RWPE1 (cell line): ENCODE measurements around the gene SFN.
A peak's percentile ranks its signal among the peaks of the same experiment; 100 is the strongest.
"Not testable (repeated sequence)": the region's sequence is repeated elsewhere in the genome, so short reads cannot be mapped to it uniquely, and the experiment has no call there.

Source experiments
- CTCF ChIA-PET: fragments of 350-600 bp; sonication (Branson Sonifier 250); formaldehyde crosslinking; extraction: SDS; loops from one replicate; lab custom pipeline; 2021; lab: Yijun Ruan, JAX
- POLR2A ChIA-PET: fragments of 400-600 bp; formaldehyde crosslinking; extraction: SDS; loops from one replicate; lab custom pipeline; 2020; ENCODE audit warnings: antibody characterized with exemption; ENCODE audit not compliant: low non-redundant PET; lab: Yijun Ruan, JAX
- DNase-seq: peaks from one replicate; pipeline ENCODE4 v3.0.0; 2012; ENCODE audit warnings: low spot score
- H3K27ac ChIP-seq: fragments of 450-650 bp; 2 replicates; pipeline ENCODE4 v1.5.1; 2017
- TF ChIP-seq, protein P1 (sequence below): fragments of 450-650 bp; conservative IDR thresholded peaks from 2 replicates; pipeline ENCODE4 v1.5.1; 2017; ENCODE audit warnings: low read depth, mild to moderate bottlenecking

The SFN gene

GRCh38 chr1:26831059-26831458, 31.9 kb upstream of the SFN start:
- H3K27ac ChIP-seq: no peak overlapping the region
- CTCF ChIA-PET: interaction anchor here (0.6 to 1.4 kb wide), 2 partner anchors 21 to 215 kb away, joined by 3 to 4 read pairs; no protein-coding TSS in a partner anchor
- POLR2A ChIA-PET: no interaction called here
- DNase-seq: no peak
- TF ChIP-seq, protein P1, sequence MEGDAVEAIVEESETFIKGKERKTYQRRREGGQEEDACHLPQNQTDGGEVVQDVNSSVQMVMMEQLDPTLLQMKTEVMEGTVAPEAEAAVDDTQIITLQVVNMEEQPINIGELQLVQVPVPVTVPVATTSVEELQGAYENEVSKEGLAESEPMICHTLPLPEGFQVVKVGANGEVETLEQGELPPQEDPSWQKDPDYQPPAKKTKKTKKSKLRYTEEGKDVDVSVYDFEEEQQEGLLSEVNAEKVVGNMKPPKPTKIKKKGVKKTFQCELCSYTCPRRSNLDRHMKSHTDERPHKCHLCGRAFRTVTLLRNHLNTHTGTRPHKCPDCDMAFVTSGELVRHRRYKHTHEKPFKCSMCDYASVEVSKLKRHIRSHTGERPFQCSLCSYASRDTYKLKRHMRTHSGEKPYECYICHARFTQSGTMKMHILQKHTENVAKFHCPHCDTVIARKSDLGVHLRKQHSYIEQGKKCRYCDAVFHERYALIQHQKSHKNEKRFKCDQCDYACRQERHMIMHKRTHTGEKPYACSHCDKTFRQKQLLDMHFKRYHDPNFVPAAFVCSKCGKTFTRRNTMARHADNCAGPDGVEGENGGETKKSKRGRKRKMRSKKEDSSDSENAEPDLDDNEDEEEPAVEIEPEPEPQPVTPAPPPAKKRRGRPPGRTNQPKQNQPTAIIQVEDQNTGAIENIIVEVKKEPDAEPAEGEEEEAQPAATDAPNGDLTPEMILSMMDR: no peak

DNA sequence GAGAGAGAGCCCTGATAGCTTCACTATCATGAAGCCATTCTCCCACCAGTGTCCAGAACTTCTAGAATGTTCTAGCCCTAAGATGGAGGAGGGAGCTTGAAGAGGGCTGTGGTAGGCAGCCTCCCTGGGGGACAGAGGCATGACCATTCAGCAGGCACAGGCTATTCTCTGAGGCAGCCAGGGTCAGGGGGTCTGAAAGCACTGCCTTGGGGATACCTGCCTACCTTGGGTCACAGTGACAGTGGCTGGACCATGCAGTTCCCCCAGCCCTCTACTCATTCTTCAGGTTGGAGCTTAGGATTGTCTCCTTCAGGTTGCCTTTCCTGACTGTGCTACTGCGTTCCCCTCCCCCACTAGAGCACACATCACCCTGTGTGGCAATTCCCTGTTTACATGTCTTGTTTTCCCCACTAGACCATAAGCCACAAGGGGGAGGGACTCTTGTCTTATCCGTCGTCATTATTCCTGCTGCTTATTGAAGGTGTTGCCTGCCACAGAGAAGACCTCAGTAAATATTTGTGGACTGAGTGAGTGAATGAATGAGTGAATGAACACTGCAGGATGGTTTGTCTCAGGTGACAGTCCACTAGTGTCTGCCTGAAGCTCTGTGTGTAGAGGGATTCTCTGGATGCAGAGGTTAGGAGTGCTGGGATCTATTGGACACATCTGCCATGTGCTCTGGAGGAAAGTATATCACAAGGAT, 31.3 kb upstream of the SFN start:
- DNase-seq: no peak
- TF ChIP-seq, protein P1: no peak
- H3K27ac ChIP-seq: peak overlapping the region; percentile 18; the same call in 1 of the 2 replicates
- ChIA-PET CTCF (interaction anchor here (0.9 kb wide), 1 partner anchor 20 kb away, joined by 3 read pairs; no protein-coding TSS in a partner anchor), POLR2A (no interaction called here)

DNA sequence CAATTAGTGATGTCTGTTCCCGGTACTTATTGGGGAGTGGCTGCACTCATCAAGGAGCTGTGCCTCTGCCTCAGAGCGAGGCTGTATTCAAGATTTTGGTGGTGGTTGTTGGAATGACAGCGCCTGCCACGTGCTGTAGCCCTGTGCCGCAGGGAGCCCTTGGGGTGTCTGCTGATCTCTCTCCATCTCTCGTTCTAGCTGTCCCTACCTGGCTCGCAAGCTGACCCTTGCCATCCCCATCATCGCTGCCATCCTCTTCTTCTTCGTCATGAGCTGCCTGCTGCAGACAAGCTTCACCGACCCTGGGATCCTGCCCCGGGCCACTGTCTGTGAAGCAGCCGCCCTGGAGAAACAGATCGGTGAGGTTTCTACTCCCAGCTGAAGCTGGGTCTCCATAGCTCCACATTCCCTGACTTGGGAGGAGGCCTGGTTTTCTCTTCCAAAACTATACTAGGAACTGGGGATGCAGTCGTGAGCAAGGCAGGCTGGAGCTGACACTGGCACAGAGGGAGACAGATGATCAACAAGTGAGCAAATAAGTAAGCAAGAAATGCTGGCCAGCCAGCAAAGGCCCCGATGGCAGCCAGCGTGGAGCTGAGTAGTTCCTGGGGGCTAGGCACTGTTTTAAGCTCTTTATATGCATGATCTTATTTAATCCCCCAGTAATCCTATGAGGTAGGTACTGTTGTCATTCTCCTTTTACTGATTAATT, 30.5 kb upstream of the SFN start:
- no peak for DNase-seq
- peak overlapping the region; percentile 18 for H3K27ac ChIP-seq
- TF ChIP-seq, protein P1: no peak
- ChIA-PET CTCF (interaction anchor here (0.9 kb wide), 1 partner anchor 19 kb away, joined by 3 read pairs; no protein-coding TSS in a partner anchor), POLR2A (no interaction called here)

DNA sequence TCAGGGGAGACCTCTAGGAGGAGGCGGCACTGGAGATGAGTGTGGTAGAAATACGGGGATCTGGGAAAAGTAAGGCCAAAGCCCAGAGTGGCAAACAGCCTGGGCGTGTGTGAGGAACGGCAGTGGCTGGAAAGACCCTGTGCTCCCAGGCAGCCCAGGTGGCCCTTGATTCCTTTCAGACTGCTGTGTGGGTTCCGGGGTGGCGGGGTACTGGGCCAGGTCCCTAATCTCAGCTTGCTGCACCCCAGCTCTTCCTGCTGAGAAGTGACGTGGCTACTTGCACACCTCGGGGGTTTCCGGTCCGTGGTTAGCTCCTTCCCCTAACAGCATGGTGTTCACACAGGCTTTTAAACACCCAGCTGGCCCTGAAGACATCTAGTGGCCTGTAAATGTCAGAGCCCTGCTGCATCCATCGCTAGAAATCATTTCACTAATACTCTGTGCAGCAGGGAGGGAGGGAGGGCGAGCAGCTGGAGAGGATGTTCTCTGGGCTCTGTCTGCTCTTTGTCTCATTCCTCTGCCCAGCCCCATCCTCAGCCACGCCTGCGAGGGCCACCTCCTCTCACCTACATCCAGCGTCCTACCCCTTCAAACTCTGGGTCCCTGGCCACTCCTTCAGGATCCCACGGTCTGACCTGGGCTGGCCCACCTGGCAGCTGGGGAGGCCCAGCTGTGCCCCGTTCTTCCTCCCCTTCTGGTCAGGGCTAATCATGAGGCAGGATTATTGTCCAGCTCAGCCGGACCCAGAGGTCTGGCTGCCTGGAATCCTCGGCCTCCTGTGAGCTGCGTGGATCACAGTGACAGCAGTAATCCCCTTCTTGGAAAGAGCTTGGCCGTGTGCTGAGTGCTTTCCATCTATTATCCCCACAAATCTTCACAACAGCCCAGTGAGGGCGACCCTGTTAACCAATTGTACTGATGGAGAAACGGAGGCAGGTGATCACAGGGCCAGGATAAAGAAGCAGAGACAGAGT, 29.2 kb upstream of the SFN start:
- ChIA-PET CTCF (interaction anchor here (0.7 kb wide), 1 partner anchor 66 kb away, joined by 4 read pairs; the partner anchor contains the start of gene GPATCH3), POLR2A (interaction anchor here (0.6 kb wide), 1 partner anchor 32 kb away, joined by 3 read pairs; no protein-coding TSS in a partner anchor)
- TF ChIP-seq, protein P1: no peak
- DNase-seq: no peak
- H3K27ac ChIP-seq: peak overlapping the region; percentile 36

GRCh38 chr1:26837665-26838064, 25.3 kb upstream of the SFN start:
- POLR2A ChIA-PET, DNase-seq, H3K27ac ChIP-seq, CTCF ChIA-PET: not testable (repeated sequence)

DNA sequence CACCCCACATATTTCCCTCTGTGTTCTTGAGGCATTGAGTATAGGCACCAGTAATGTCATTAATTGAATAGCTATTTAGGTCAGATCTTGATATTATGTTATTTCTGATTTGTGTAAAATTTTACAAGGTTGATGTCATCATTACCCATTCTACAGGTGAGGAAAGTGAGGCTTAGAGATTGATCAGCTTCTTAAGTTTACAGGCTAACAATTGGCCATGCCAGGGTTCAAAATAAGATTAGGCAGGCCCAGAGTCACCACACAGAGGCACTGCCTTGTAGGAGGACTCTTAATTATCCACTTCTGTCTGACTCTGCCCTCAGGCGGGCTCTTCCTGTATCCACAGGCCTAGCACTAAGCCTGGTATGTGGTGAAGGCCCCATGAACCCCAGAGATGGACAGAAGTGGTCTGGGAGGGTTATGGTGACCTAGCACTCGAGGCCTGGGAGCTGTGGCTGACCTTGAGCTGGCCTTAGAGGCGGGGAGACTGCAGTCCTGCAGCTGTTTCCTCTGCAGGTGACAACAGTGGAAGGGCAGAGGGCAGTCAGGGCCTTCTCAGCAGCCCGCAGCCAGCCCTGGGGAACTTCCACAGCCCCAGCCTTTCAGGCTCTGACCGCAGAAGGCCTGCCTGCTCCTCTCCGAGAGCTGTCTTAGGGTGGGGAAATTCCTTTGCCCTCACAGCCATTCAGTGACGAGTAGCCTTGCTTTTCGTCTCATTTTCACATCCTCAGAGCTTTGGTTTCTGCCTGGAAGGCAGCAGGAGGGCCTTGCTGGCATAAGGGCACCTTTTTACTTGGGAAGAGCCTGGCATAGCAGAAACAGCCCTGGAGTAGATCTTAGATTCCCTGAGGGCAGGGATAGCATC, 24.2 kb upstream of the SFN start:
- TF ChIP-seq, protein P1: no peak
- CTCF ChIA-PET: no interaction called here
- no peak for DNase-seq
- peak overlapping the region; percentile 51 for H3K27ac ChIP-seq
- POLR2A ChIA-PET: no interaction called here
